Natural killer cell (primary cell): ENCODE data around the gene KDM2B. TPM values are rescaled to one million over a fixed set of nuclear protein-coding genes. Genes with fewer than 3 reads are reported as not detected.

Source experiments
- ATAC-seq, 3 donors: fragments of 150-1000 bp in 2 of 3; fragments of 200-7000 bp in 1 of 3; cut with Tn5 transposase; 1 replicate in 1 of 3; 2 replicates in 2 of 3; pipeline ENCODE4 v1.10.0; 2021; ENCODE audit warnings: mild to moderate bottlenecking in 2 of 3, moderate library complexity in 2 of 3
- DNase-seq, 2 donors: peaks; one replicate each; pipeline versions ENCODE4 v3.0.0 to v3.0.0-alpha.2; 2013 to 2021; ENCODE audit warnings: mixed read lengths in 1 of 2
- H3K27ac ChIP-seq: one replicate; pipeline ENCODE4 v1.5.1; 2013; ENCODE audit warnings: mild to moderate bottlenecking, low read length
- H3K27me3 ChIP-seq: one replicate; pipeline ENCODE4 v1.6.1; 2013; ENCODE audit warnings: low read length; ENCODE audit not compliant: control insufficient read depth, insufficient read depth
- H3K36me3 ChIP-seq: one replicate; pipeline ENCODE4 v1.6.1; 2013; ENCODE audit warnings: low read length; ENCODE audit not compliant: control insufficient read depth, insufficient read depth
- H3K4me1 ChIP-seq: one replicate; pipeline ENCODE4 v1.6.1; 2013; ENCODE audit warnings: low read length; ENCODE audit not compliant: control insufficient read depth, insufficient read depth
- H3K4me3 ChIP-seq: one replicate; pipeline ENCODE4 v1.5.1; 2013; ENCODE audit warnings: low read length
- H3K9me3 ChIP-seq: one replicate; pipeline ENCODE4 v1.6.1; 2013; ENCODE audit warnings: low read length; ENCODE audit not compliant: control insufficient read depth, insufficient read depth
- H3K27ac Mint-ChIP-seq, 2 donors: one replicate each; pipeline ENCODE4 v1.8.0; 2022; ENCODE audit warnings: mild to moderate bottlenecking in 2 of 2, mixed read lengths in 2 of 2, moderate library complexity in 1 of 2
- H3K27me3 Mint-ChIP-seq, 2 donors: one replicate each; pipeline ENCODE4 v1.8.0; 2022; ENCODE audit warnings: low read depth in 2 of 2, mixed read lengths in 2 of 2
- H3K36me3 Mint-ChIP-seq: one replicate; pipeline ENCODE4 v1.8.0; 2022; ENCODE audit warnings: mixed read lengths
- H3K4me1 Mint-ChIP-seq, 2 donors: one replicate each; pipeline ENCODE4 v1.8.0; 2022; ENCODE audit warnings: mixed read lengths in 2 of 2
- H3K4me3 Mint-ChIP-seq: one replicate; pipeline ENCODE4 v1.8.0; 2022; ENCODE audit warnings: mild to moderate bottlenecking, moderate library complexity, mixed read lengths
- H3K9me3 Mint-ChIP-seq, 2 donors: one replicate each; pipeline ENCODE4 v1.8.0; 2022; ENCODE audit warnings: mixed read lengths in 2 of 2
- CTCF ChIP-seq: fragments of 200-600 bp; IDR thresholded peaks from one replicate; pipeline ENCODE4 v1.8.0; 2022; ENCODE audit warnings: antibody characterized with exemption
- WGBS: methylation state at CpG from one replicate; pipeline ENCODE4 v1.1.7; 2013; ENCODE audit warnings: missing lambda C conversion rate; ENCODE audit not compliant: insufficient coverage; 5-methylcytosine and 5-hydroxymethylcytosine counted together
- intact Hi-C: fragments of 100-400 bp; cut with micrococcal nuclease; formaldehyde crosslinking; loops from one replicate; pipeline ENCODE4 v1.14.2; 2022
- total RNA-seq, 4 donors: library from RNA; stranded (reverse); fragments of 120-200 nt in 1 of 4; gene quantifications; one replicate each; pipeline versions ENCODE4 v1.2.3 to v1.2.4, GENCODE V29; 2013 to 2022

Gene KDM2B
- total RNA-seq, 3 donors from 2014 or later (not counting 1 experiment from before 2014, with no cell fraction given): 97.3 to 106 (median 98.1) TPM

GRCh38 chr12:121579190-121579791, 1.5 kb downstream of the KDM2B start:
- intact Hi-C loops: no loop called here
- H3K4me1 Mint-ChIP-seq: peaks cover 33 to 45% of the 10 kb centered on the region in 2 donors
- peak overlapping the region; percentile 65 for H3K4me3 ChIP-seq

GRCh38 chr12:121578230-121579189, 2.3 kb downstream of the KDM2B start:
- Histone ChIP-seq H3K9me3 (no peaks in the 10 kb centered on the region), H3K27me3 (no peaks in the 10 kb centered on the region), H3K4me1 (peaks cover 44% of the 10 kb centered on the region), H3K4me3 (peak overlapping the region; percentile 65), H3K27ac (peak overlapping the region; percentile 92), H3K36me3 (peaks cover 23% of the 10 kb centered on the region)
- H3K9me3 Mint-ChIP-seq: no peaks in the 10 kb centered on the region
- no peaks in the 10 kb centered on the region for H3K27me3 Mint-ChIP-seq
- ATAC-seq: peak in 1 of 3 donors; percentile 9
- peaks cover 8% of the 10 kb centered on the region for H3K36me3 Mint-ChIP-seq
- H3K4me1 Mint-ChIP-seq: peaks cover 28 to 40% of the 10 kb centered on the region in 2 donors
- intact Hi-C loops: no loop called here
- no peak for TF ChIP-seq CTCF
- H3K27ac Mint-ChIP-seq: peak overlapping the region; percentile 93 to 98
- WGBS: 32% methylated on average over 77 of the region's 77 CpGs
- H3K4me3 Mint-ChIP-seq: peak overlapping the region; percentile 99
- DNase-seq: peak in 1 of 2 donors; percentile 58

More at GRCh38 chr12:121579190-121579791, 1.5 kb downstream of the KDM2B start:
- peak overlapping the region; percentile 92 for H3K27ac ChIP-seq
- peaks cover 44% of the 10 kb centered on the region for H3K4me1 ChIP-seq
- TF ChIP-seq CTCF: no peak
- Mint-ChIP-seq H3K9me3 (no peaks in the 10 kb centered on the region), H3K4me3 (peak overlapping the region; percentile 99), H3K36me3 (peaks cover 8% of the 10 kb centered on the region), H3K27me3 (no peaks in the 10 kb centered on the region), H3K27ac (peak overlapping the region; percentile 93 to 98)
- no peaks in the 10 kb centered on the region for H3K27me3 ChIP-seq
- H3K36me3 ChIP-seq: peaks cover 17% of the 10 kb centered on the region
- WGBS: under 1% methylated on average over 53 of the region's 53 CpGs
- H3K9me3 ChIP-seq: no peaks in the 10 kb centered on the region
- DNase-seq: peak; percentile 40 to 63
- peak in 2 of 3 donors; percentile 22 to 23 for ATAC-seq

- no peak for DNase-seq
- Histone ChIP-seq H3K4me3 (no peak overlapping the region), H3K27me3 (no peaks in the 10 kb centered on the region), H3K9me3 (no peaks in the 10 kb centered on the region), H3K4me1 (peaks cover 41% of the 10 kb centered on the region), H3K36me3 (peaks cover 23% of the 10 kb centered on the region), H3K27ac (no peak overlapping the region)
- ATAC-seq: no peak
- H3K36me3 Mint-ChIP-seq: peaks cover 8% of the 10 kb centered on the region
- no peaks in the 10 kb centered on the region for H3K27me3 Mint-ChIP-seq
- no peak for TF ChIP-seq CTCF
- H3K4me1 Mint-ChIP-seq: peaks cover 23 to 36% of the 10 kb centered on the region in 2 donors
- 96% methylated on average over 9 of the region's 10 CpGs for WGBS
- no peaks in the 10 kb centered on the region for H3K9me3 Mint-ChIP-seq
- peak overlapping the region; percentile 73 for H3K4me3 Mint-ChIP-seq
- intact Hi-C loops: no loop called here
- peak overlapping the region; percentile 60 to 78 for H3K27ac Mint-ChIP-seq
Observed at GRCh38 chr12:121577443-121578180, 3.2 kb downstream of the KDM2B start.
